Activated T-helper 1 cell treated with anti-CD3 and anti-CD28 coated beads, Interleukin-2, amount 50 U/mL, for 16 hours (primary cell): Measurements from ENCODE around the gene CASZ1.

ENCODE experiments used
- DNase-seq, 2 donors: peaks; one replicate each; pipeline ENCODE4 v3.0.0-alpha.2; 2020; ENCODE audit warnings: low read depth in 1 of 2, low spot score in 1 of 2

The CASZ1 gene

GRCh38 chr1:10730985-10731384, 65.5 kb downstream of the CASZ1 start:
- no peak for DNase-seq

DNA sequence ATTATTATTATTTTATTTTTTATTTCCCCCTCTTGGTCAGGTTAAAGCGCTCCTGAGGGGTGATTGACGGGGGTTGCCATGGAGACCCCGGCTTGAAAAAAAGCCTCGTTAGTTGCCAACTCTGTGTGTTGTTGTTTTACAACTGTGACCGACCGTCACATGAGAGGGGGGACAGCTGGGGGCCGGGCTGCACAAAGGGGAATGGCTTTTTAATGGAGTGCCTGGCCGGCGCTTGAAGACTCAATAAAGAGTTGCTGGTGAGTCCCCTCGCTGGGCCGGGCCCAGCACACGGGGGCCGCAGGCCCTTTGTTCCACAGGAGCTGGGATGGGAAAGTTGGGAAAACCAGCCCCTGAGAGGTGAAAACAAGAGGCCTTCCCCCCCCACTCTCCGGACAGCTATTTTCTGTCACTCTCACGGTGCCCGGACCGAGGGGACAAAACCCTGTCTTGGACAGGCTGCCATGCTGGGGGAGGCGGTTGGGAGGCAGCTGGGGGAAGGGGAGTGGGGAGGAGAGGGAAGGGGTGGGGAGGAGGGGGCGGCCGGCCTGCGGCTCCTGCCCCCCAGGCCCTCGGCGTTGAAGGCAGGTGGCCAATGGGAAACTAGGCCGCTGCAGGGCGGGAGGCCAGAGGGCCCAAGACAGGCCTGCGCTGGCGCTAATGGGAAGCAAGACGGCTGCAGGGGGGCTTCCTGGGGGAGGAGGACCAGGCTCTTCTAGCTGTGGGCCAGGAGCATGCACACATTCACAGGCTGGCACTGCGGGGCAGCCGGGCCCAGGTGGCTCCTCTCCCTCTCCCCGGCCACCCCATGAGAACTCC, 67.6 kb downstream of the CASZ1 start:
- no peak for DNase-seq

DNA sequence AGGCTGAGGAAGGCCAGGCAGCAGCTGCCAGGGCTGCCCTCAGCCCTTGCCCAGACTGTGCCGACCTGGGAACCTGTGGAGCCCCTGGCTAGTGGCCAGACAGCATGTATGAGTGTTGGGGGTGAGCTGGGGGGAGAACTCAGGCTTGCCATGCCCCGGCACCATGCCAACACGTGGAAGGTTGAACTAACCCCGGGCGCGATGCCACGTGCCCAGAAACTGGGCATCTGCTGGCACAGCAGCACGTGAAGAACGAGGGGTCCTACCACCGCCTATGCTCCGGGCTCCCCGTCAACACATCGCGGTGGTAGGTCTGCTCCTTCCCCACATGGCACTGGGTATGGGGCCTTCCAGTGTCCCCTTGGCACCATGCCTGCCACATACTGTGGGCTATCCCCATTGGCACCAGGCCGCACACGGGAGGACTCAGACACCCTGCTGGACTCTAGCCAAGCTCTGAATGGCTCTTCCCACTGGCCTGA, 68.7 kb downstream of the CASZ1 start:
- no peak for DNase-seq

- no peak for DNase-seq
Observed at GRCh38 chr1:10726355-10726754, 70.1 kb downstream of the CASZ1 start.

DNA sequence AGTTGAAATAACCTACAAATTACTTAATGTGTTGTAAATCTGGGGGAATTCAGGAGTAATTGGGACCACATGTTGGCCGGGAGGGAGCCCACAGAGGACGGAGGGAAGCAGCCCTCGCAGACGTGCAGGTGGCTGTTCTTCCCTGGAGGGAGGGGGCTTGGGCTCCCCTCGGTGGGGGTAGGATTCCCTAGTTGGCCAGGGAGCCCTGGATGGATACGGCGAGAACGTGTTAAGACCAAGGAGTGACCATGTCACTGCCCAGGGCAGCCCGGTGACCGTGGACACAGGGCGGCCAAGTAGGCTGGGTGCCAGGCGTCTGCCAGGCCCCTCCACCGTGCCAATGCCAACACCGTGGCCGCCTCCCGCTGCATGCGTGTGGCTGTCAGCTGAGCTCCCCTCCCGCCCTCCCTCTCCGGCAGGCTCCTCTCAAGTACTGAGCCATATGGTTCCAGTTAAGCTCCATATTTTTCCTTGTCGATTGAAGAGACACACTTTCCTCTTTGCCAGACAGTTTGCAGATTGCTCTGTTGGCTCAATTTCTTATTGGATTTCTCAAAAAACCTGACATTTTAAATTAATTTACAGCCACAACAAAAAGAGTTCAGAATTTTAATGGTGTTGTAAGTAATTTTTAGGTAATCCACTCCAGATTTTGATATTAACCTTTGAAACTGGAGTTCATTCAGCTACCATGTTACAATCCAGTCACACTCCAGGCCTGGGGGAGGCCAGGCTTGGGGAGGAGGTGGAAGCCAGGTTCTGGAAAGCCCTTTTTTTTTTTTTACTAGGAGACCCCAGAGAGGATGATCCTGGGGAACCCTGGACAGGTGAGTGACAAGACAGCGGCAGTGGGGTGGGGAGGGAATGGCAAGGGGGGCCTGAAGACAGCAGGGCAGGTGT, 71.2 kb downstream of the CASZ1 start:
- no peak for DNase-seq

- no peak for DNase-seq
Observed at GRCh38 chr1:10724511-10724910, 71.9 kb downstream of the CASZ1 start.

GRCh38 chr1:10724052-10724494, 72.4 kb downstream of the CASZ1 start:
- DNase-seq: no peak

- no peak for DNase-seq
Observed at GRCh38 chr1:10723317-10723716, 73.1 kb downstream of the CASZ1 start.

DNA sequence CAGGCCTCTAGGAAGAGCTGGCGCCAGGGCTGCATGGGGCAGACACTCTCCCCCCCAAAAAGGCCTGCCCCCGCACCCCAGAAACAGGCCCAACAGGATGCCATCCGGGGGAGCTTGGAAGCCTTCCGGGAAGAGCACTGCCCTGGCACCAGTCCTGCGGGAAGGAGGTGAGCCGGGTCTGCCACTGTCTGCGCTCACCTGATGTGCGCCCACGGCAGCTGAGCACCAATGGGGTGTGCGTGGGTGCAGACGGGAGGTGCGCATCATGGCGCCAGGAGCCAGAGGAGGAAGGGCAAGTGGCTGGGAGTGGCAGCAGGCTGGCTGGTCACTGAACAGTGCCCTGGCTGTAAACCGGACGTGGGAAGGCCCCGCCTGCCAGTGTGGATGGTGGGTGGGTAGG, 73.6 kb downstream of the CASZ1 start:
- no peak for DNase-seq

DNA sequence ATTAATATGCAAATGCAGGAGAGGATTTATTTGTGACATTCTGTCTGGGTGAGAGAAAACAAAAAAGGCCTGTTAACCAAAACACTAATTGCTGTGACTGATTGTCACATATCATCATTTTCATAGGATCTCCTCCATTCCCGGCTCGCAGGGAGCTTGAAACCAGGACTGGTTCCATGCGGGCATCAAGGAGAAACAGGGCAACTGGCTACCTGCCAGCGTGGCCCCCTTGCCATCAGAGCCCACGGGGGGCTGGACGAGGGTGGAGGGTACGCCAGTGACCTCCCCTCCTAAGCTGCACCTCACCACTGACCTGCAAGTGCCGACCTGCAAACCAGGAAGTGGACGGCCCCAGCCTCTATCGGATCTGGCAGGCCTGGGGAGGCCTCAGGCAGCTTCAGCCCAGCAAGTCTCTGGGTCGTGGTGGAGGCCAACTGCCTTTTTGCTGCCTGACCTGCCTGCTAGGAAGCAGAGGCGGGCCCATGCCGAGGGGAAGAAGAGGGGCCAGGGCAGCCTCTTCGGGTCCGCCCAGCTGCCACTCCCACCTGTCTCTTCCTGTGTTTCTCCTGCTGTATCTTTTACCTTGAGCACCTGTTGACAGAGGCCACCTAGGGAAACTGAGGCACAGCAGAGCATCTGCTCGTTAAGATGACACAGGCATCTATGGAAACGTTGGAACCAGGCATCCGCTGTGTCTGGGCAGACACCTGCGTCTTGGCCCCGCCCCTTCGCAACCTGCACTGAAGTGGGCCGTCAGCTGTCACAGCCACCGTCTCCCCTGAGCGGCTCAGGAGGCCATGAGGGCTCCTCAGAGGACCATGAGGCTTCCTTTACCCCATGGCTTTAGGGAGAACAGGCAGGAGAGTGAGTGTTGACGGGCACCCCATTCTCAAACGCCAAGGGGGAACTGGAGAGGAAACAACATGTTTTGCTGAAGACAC, 74.8 kb downstream of the CASZ1 start:
- no peak for DNase-seq

GRCh38 chr1:10720635-10721034, 75.8 kb downstream of the CASZ1 start:
- DNase-seq: no peak

- DNase-seq: no peak
Observed at GRCh38 chr1:10718083-10718415, 78.4 kb downstream of the CASZ1 start.

GRCh38 chr1:10717296-10718082, 79.0 kb downstream of the CASZ1 start:
- DNase-seq: no peak

DNA sequence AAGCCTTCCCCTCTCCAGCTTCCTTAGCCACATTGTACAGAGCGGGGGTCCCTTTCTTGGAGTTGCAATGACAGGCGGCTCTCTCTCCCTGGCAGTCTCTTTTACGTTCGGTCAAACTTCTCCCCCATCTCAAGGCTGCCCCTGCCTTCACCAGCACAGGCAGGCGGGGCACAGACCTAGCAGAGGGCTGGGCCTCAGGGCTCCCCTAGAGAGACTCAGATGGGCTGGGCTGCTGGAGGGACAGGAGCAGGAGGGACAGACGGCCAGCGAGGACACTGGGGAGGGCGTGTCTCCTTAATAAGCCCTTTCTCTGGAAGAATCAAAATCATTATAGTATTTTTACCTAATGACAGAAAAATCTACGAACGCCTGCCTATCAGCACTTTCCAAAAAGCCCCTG, 79.6 kb downstream of the CASZ1 start:
- no peak for DNase-seq

DNA sequence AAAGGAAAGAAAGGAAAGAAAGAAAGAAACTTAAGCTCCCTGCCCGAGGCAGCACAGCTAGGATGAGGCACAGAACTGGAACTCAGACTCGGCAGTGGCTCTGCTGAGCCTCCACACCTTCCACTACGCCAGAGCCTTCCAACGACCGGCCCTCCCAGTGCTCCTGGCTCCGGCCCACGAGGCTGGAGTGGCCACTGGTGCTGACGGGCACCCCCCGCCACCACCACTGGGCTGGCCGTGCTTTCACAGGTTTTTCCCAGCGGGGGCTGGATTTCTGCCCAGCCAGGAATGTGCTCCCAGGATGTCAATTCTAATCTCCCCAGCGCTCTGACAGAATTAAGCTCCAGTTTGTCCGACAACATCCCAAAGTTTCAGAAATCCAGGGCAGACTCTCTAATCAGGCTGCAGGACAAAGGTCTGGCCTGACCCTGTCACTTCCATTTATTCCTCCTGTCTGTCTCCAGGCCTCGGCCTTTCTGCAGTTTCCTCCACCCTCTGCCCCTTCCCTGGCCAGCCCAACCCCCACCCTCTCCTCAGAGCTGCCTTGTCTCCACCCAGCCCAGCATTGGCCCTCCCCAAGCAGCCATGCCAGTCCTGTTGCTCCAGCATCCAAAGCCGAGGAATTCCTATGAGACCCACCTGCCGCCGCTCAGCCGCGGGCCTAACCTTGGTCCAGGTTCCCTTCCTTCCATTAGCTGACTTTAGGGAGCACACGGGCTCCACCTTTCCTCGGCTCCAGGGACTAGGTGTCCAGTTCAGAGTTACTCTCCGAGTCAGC, 81.9 kb downstream of the CASZ1 start:
- no peak for DNase-seq

DNA sequence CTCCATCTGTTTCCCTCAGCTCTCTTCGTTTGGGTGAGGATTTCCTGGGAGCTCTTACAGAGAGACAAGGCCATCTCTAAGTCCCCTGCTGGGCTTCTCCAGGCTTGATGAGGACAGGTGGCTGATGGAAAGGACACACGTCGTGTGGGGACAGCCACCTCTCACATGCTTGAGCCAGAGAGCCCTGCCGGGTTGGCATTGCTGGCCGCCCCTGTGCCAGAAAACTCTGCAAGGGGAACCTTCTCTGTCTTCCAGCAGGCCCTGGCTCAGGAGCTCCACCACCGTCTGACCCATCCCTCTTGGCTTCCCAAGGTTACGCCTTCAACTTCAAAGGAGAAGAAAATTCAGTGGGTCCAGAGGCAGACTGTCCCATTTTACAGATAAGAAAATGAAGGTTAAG, 82.8 kb downstream of the CASZ1 start:
- DNase-seq: no peak

DNA sequence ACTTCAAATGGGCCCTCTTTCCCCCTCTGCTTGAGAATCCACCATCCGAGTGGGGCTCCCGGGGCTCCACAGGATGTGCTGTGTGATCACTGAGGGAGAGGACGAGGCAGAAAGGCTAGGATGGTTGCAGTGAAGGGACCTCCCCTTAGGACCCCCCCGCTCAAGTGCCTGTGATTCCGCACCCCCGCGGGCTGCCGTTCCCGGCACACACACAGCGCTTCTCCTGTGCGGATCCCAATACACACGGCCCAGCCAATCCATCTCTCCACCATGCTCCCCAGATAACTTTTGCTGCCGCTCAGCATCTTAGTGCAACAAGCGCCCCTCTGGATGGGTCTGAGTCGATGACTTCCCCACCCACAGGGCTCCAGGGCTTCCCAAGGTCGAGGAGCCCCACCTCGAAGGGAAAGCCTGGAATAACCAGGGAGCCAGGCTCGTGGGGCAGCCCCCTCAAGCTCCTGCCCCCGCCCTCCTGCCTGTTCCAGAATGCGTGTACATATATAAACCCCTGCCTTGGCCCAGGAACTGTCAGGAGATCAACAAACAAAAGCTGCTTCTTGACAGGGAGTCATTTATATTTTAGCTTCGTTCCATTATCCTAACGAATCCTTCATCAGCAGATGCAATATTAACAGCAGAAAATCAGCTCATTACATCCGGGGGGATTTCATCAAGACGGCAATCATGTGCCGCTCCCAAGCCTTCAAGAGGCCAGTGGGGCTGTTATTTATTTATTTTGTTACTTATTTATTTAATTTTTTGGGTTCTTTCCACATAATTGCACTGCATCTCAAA, 83.7 kb downstream of the CASZ1 start:
- DNase-seq: no peak

DNA sequence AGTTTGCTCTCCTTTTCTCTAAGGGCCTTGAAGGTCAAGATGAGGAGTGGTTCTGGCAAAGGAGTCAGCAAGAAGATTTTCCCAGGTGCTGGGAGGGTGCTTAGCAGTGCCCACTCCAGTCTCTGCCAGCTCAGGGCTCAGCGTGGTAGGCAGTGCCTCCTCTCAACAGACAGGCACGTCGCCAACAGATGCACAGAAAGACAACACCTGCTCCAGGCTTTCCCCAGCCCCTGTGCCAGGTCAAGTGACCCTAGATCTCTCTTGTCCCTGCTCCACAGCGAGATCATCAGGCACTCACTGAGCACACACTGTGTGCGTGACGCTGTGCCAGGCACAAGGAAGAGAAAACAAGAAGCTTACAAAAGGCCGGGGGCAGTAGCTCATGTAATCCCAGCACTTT, 86.0 kb downstream of the CASZ1 start:
- DNase-seq: no peak

- no peak for DNase-seq
Observed at GRCh38 chr1:10709646-10710045, 86.8 kb downstream of the CASZ1 start.
